ENCODE measurements around the gene PPP5C. TPM values are rescaled to one million over a fixed set of nuclear protein-coding genes. Genes with fewer than 3 reads are reported as not detected.

The PPP5C gene
- total and polyA plus RNA-seq, 2 donors = 32.7 to 44.1 TPM

DNA sequence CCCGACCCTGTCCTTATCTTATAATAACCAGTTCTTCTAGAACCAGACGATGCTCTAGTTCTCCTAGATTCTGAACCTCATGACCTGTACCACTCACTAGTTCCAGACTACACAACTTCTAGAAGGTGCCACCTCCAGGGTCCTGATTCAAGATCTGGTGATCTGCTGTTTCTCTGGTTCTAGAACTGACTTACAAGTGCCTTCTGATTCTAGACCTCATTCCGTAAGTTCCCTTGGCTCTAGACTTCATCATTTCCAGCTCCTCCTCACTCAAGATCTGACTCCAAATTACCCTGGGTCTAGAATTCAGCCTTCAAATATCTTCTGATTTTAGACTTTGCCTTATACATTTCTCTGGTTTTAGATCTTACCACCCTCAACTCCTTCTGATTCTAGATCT, 5.0 kb upstream of the PPP5C start:
- 98% methylated on average over 3 of the region's 3 CpGs for WGBS
- Histone ChIP-seq H3K27ac (ENCODE audit: low read depth in 1 of 2, low read length in 1 of 2) (no peak overlapping the region), H3K9me3 (ENCODE audit: control insufficient read depth in 2 of 2, insufficient read depth in 1 of 2, low read length in 1 of 2) (peaks cover 0 to 4% of the 10 kb centered on the region in 2 donors), H3K27me3 (ENCODE audit: control insufficient read depth in 2 of 2, insufficient read depth in 1 of 2, low read length in 1 of 2) (peaks cover 0 to 18% of the 10 kb centered on the region in 2 donors), H3K4me3 (ENCODE audit: low read length in 2 of 2) (no peak overlapping the region), H3K36me3 (ENCODE audit: control insufficient read depth in 2 of 2, insufficient read depth in 2 of 2, low read length in 1 of 2) (no peaks in the 10 kb centered on the region), H3K4me1 (ENCODE audit: control insufficient read depth in 2 of 2, insufficient read depth in 2 of 2, low read length in 2 of 2) (peaks cover 0 to 6% of the 10 kb centered on the region in 2 donors)
- no peak for DNase-seq (ENCODE audit: low read depth in 6 of 9, low spot score in 9 of 9)

DNA sequence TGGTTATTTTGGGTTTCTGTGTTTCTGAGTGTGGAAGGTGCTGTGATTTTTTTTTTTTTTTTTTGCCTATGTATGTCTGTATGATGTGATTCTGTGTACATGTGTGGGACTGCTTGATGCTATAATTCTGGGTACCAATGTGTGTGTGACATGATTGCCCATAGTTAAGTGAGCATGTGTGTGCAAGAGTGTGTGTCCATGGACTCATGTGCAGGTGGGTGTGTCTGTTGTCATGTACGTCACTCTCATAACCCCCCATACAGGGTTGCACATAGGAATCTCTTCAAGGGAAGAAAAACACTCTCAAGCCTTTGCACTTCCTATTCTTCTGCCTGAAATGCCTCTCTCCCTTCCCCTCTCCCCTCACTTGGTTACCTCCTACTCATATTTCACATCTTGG, 2.5 kb upstream of the PPP5C start:
- H3K36me3 ChIP-seq (ENCODE audit: control insufficient read depth in 2 of 2, insufficient read depth in 2 of 2, low read length in 1 of 2) = no peaks in the 10 kb centered on the region
- no peak overlapping the region for H3K4me3 ChIP-seq (ENCODE audit: low read length in 2 of 2)
- peaks cover 5 to 28% of the 10 kb centered on the region in 2 donors for H3K4me1 ChIP-seq (ENCODE audit: control insufficient read depth in 2 of 2, insufficient read depth in 2 of 2, low read length in 2 of 2)
- no peak overlapping the region for H3K27ac ChIP-seq (ENCODE audit: low read depth in 1 of 2, low read length in 1 of 2)
- peaks cover 0 to 17% of the 10 kb centered on the region in 2 donors for H3K27me3 ChIP-seq (ENCODE audit: control insufficient read depth in 2 of 2, insufficient read depth in 1 of 2, low read length in 1 of 2)
- no peak for DNase-seq (ENCODE audit: low read depth in 6 of 9, low spot score in 9 of 9)
- WGBS = 94% methylated on average over 1 of the region's 1 CpG
- H3K9me3 ChIP-seq (ENCODE audit: control insufficient read depth in 2 of 2, insufficient read depth in 1 of 2, low read length in 1 of 2) = peaks cover 0 to 4% of the 10 kb centered on the region in 2 donors

DNA sequence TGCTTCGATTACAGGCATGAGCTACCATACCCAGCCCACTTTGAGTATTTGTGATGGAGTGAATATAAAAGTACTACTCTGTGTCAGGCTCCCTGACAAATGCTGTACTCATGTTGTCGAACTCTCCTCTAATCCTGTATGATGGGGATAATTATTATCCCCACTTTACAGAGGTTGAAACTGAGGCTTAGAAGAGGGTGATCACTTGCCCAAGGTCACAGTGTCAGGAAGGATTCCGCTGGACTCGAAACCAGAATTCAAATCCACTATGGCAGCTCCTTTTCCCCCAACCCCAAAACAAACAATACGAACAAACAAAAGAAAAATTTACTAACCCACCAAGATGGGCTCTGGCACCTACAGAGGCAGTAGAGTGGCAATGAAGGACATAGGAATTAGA, 1.7 kb upstream of the PPP5C start:
- Histone ChIP-seq H3K4me3 (ENCODE audit: low read length in 2 of 2) (no peak overlapping the region), H3K27ac (ENCODE audit: low read depth in 1 of 2, low read length in 1 of 2) (no peak overlapping the region), H3K9me3 (ENCODE audit: control insufficient read depth in 2 of 2, insufficient read depth in 1 of 2, low read length in 1 of 2) (peaks cover 0 to 4% of the 10 kb centered on the region in 2 donors), H3K4me1 (ENCODE audit: control insufficient read depth in 2 of 2, insufficient read depth in 2 of 2, low read length in 2 of 2) (peaks cover 5 to 36% of the 10 kb centered on the region in 2 donors), H3K27me3 (ENCODE audit: control insufficient read depth in 2 of 2, insufficient read depth in 1 of 2, low read length in 1 of 2) (peaks cover 0 to 11% of the 10 kb centered on the region in 2 donors), H3K36me3 (ENCODE audit: control insufficient read depth in 2 of 2, insufficient read depth in 2 of 2, low read length in 1 of 2) (no peaks in the 10 kb centered on the region)
- no peak for DNase-seq (ENCODE audit: low read depth in 6 of 9, low spot score in 9 of 9)
- 98% methylated on average over 5 of the region's 5 CpGs for WGBS

DNA sequence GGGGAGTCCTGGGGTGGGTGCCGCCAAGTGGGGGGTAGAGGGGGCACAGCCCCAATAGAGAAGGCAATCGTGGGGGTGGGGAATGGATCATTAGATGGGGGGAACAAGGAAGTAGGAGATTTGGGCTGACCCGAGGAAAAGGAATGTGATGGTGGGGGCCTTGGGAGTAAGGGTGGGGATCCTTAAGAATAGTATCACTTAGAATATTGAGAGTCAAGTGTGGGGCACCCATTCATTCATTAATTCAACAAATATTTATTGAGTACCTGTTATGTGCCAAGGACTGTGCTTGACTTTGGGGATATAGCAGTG, 641 bp downstream of the PPP5C start:
- no peak for DNase-seq (ENCODE audit: low read depth in 6 of 9, low spot score in 9 of 9)
- H3K27me3 ChIP-seq (ENCODE audit: control insufficient read depth in 2 of 2, insufficient read depth in 1 of 2, low read length in 1 of 2) = peaks cover 0 to 8% of the 10 kb centered on the region in 2 donors
- H3K4me3 ChIP-seq (ENCODE audit: low read length in 2 of 2) = peak overlapping the region; percentile 80 to 98
- peaks cover 17 to 55% of the 10 kb centered on the region in 2 donors for H3K4me1 ChIP-seq (ENCODE audit: control insufficient read depth in 2 of 2, insufficient read depth in 2 of 2, low read length in 2 of 2)
- no peak overlapping the region for H3K27ac ChIP-seq (ENCODE audit: low read depth in 1 of 2, low read length in 1 of 2)
- 4% methylated on average over 3 of the region's 3 CpGs for WGBS
- H3K36me3 ChIP-seq (ENCODE audit: control insufficient read depth in 2 of 2, insufficient read depth in 2 of 2, low read length in 1 of 2) = peaks cover 0 to 10% of the 10 kb centered on the region in 2 donors
- H3K9me3 ChIP-seq (ENCODE audit: control insufficient read depth in 2 of 2, insufficient read depth in 1 of 2, low read length in 1 of 2) = peaks cover 0 to 4% of the 10 kb centered on the region in 2 donors

DNA sequence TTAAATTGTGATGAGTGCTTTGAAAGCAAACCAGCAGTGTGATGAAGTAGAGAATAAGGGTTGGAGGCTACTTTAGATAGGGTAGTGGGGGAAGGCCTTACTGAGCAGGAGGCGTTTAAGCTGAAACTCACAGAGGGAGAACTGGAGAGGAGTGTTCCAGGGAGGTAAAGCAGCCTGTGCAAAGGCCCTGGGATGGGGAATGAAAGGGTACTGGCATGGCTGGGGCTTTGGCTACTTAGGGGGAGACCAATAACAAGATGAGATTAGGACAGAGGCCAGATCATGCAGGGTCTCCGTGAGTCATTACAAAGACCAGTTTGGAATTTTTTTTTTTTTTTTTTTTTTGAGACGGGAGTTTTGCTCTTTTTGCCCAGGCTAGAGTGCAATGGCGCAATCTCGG, 1.1 kb downstream of the PPP5C start:
- 95% methylated on average over 5 of the region's 5 CpGs for WGBS
- H3K9me3 ChIP-seq (ENCODE audit: control insufficient read depth in 2 of 2, insufficient read depth in 1 of 2, low read length in 1 of 2) = peaks cover 0 to 4% of the 10 kb centered on the region in 2 donors
- H3K36me3 ChIP-seq (ENCODE audit: control insufficient read depth in 2 of 2, insufficient read depth in 2 of 2, low read length in 1 of 2) = peaks cover 0 to 10% of the 10 kb centered on the region in 2 donors
- no peak for DNase-seq (ENCODE audit: low read depth in 6 of 9, low spot score in 9 of 9)
- no peak overlapping the region for H3K27ac ChIP-seq (ENCODE audit: low read depth in 1 of 2, low read length in 1 of 2)
- H3K4me1 ChIP-seq (ENCODE audit: control insufficient read depth in 2 of 2, insufficient read depth in 2 of 2, low read length in 2 of 2) = peaks cover 17 to 55% of the 10 kb centered on the region in 2 donors
- peak overlapping the region; percentile 80 to 98 for H3K4me3 ChIP-seq (ENCODE audit: low read length in 2 of 2)
- H3K27me3 ChIP-seq (ENCODE audit: control insufficient read depth in 2 of 2, insufficient read depth in 1 of 2, low read length in 1 of 2) = peaks cover 0 to 4% of the 10 kb centered on the region in 2 donors

DNA sequence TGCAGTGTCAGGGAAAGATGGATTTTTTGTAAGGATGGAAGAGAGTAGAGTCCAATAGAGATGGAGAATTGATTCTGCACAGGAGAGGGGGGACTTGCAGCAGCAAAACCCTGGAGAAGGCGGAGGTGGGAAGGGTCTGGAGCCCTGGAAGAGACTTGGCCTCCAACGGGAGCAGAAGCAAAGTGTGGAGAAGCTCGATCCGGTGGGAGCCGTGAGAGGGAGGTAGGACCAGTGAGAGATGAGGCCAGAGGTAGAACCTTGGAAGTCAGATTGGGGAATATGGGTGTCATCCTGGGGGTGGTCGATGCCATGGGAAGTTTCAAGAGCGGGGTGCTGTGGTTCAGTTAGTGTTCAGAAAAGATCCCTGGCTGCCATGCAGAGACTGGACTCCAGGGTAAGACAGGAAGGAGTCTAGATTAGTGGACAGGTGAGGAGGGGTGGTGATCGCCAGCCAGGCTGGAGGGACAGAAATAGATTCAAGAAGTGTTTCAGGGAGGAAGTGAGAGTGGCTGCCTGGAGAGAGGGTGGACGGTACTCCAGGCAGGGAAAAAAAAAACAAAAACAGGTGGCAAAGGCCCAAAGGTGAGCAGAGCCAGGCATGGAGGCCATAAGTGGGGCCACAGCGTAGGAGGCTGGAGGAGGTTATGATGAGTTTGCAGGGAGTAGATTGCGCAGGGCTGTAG, 2.6 kb downstream of the PPP5C start:
- peaks cover 0 to 2% of the 10 kb centered on the region in 2 donors for H3K27me3 ChIP-seq (ENCODE audit: control insufficient read depth in 2 of 2, insufficient read depth in 1 of 2, low read length in 1 of 2)
- no peak overlapping the region for H3K4me3 ChIP-seq (ENCODE audit: low read length in 2 of 2)
- peaks cover 0 to 4% of the 10 kb centered on the region in 2 donors for H3K9me3 ChIP-seq (ENCODE audit: control insufficient read depth in 2 of 2, insufficient read depth in 1 of 2, low read length in 1 of 2)
- peaks cover 11 to 23% of the 10 kb centered on the region in 2 donors for H3K36me3 ChIP-seq (ENCODE audit: control insufficient read depth in 2 of 2, insufficient read depth in 2 of 2, low read length in 1 of 2)
- WGBS = 93% methylated on average over 11 of the region's 11 CpGs
- peaks cover 17 to 55% of the 10 kb centered on the region in 2 donors for H3K4me1 ChIP-seq (ENCODE audit: control insufficient read depth in 2 of 2, insufficient read depth in 2 of 2, low read length in 2 of 2)
- DNase-seq (ENCODE audit: low read depth in 6 of 9, low spot score in 9 of 9) = no peak
- peak overlapping the region; percentile 66 to 82 for H3K27ac ChIP-seq (ENCODE audit: low read depth in 1 of 2, low read length in 1 of 2)

DNA sequence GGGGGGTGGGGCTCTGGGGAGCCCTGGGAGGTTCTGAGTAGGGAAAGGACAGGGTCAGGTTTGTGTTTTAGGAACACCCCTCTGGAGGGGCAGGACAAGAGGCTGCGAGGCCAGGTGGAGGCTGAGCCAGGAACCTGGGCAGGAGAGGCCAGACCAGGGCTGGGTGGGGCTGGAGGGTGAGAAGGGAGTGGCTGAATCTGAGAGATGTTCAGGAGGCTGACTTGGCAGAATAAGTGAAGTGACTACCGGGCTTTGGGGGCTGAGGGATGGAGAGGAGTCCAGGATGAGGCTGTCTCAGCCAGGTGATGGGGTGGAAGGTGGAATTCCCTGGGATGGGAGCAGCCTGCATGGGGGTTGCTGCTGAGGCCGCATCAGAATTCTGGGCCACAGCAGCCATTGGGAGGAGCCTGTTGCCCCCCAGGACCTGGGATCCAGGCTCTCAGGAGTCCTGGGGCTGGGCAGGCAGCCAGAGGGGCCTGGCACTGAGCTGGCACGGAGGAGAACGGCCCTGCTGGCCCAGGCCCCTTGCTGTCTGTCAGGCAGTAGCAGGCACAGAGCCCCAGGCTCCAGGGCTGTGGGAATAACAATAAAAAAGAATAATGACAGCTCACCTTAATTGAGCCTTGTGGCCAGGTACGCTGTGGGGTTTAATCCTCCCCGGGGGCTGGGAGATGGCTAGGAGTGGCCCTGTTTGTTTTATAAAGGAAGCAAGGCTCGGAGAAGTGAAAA, 3.3 kb downstream of the PPP5C start:
- no peak for DNase-seq (ENCODE audit: low read depth in 6 of 9, low spot score in 9 of 9)
- peaks cover 18 to 30% of the 10 kb centered on the region in 2 donors for H3K36me3 ChIP-seq (ENCODE audit: control insufficient read depth in 2 of 2, insufficient read depth in 2 of 2, low read length in 1 of 2)
- no peak overlapping the region for H3K4me3 ChIP-seq (ENCODE audit: low read length in 2 of 2)
- peaks cover 0 to 4% of the 10 kb centered on the region in 2 donors for H3K9me3 ChIP-seq (ENCODE audit: control insufficient read depth in 2 of 2, insufficient read depth in 1 of 2, low read length in 1 of 2)
- 73% methylated on average over 8 of the region's 8 CpGs for WGBS
- H3K4me1 ChIP-seq (ENCODE audit: control insufficient read depth in 2 of 2, insufficient read depth in 2 of 2, low read length in 2 of 2) = peaks cover 17 to 55% of the 10 kb centered on the region in 2 donors
- peaks cover 0 to 2% of the 10 kb centered on the region in 2 donors for H3K27me3 ChIP-seq (ENCODE audit: control insufficient read depth in 2 of 2, insufficient read depth in 1 of 2, low read length in 1 of 2)
- peak overlapping the region; percentile 47 to 82 for H3K27ac ChIP-seq (ENCODE audit: low read depth in 1 of 2, low read length in 1 of 2)

DNA sequence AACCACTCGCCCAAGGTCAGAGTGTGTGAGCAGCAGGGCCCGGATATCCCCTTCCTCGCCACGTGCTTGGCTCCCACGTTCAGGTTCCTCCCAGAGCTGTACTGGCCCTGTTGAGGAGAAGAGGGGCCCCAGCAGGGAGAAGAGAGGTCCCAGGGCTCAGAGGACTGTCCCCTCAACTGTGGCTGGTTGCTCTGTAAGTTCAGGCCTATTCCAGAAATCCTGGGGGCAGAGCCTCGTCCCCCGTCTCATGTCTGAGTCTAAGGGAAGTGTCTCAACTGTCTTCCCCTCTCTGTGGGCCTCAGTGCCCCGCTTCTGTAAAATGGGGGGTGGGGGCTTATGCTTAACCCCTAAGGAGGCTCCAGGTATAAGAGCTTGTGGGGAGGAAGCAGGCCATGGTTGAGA, 3.9 kb downstream of the PPP5C start:
- H3K27ac ChIP-seq (ENCODE audit: low read depth in 1 of 2, low read length in 1 of 2) = peak overlapping the region; percentile 47 to 82
- H3K27me3 ChIP-seq (ENCODE audit: control insufficient read depth in 2 of 2, insufficient read depth in 1 of 2, low read length in 1 of 2) = no peaks in the 10 kb centered on the region
- peaks cover 24 to 35% of the 10 kb centered on the region in 2 donors for H3K36me3 ChIP-seq (ENCODE audit: control insufficient read depth in 2 of 2, insufficient read depth in 2 of 2, low read length in 1 of 2)
- H3K4me3 ChIP-seq (ENCODE audit: low read length in 2 of 2) = no peak overlapping the region
- 54% methylated on average over 8 of the region's 8 CpGs for WGBS
- H3K9me3 ChIP-seq (ENCODE audit: control insufficient read depth in 2 of 2, insufficient read depth in 1 of 2, low read length in 1 of 2) = peaks cover 0 to 2% of the 10 kb centered on the region in 2 donors
- peak in 3 of 9 donors; percentile 11 to 44 (median 35) for DNase-seq (ENCODE audit: low read depth in 6 of 9, low spot score in 9 of 9)
- peaks cover 17 to 55% of the 10 kb centered on the region in 2 donors for H3K4me1 ChIP-seq (ENCODE audit: control insufficient read depth in 2 of 2, insufficient read depth in 2 of 2, low read length in 2 of 2)

All from thymus (tissue), 11 donors.